ENCODE results near the gene TMEM115. TPM values are rescaled to one million over a fixed set of nuclear protein-coding genes. Genes with fewer than 3 reads are reported as not detected.

TMEM115 gene
- total and polyA plus RNA-seq, 4 donors: 29.0 to 44.8 (median 35.9) TPM

- Histone ChIP-seq H3K4me3 (no peak overlapping the region), H3K27ac (ENCODE audit: low read depth in 1 of 2, low read length in 1 of 2) (no peak overlapping the region), H3K36me3 (ENCODE audit: control insufficient read depth in 4 of 4, insufficient read depth in 4 of 4, low read length in 4 of 4) (peaks cover 9 to 30% (median 22%) of the 10 kb centered on the region in 4 donors), H3K27me3 (ENCODE audit: control insufficient read depth in 3 of 3, insufficient read depth in 3 of 3, low read length in 2 of 3) (no peaks in the 10 kb centered on the region), H3K9ac (ENCODE audit: insufficient read depth in 1 of 2, low read length in 2 of 2) (no peak overlapping the region), H3K4me1 (ENCODE audit: control insufficient read depth in 5 of 5, insufficient read depth in 5 of 5, low read length in 5 of 5) (peaks cover 34 to 51% (median 36%) of the 10 kb centered on the region in 5 donors), H3K9me3 (ENCODE audit: control insufficient read depth in 4 of 4, insufficient read depth in 3 of 4, low read length in 3 of 4) (no peaks in the 10 kb centered on the region)
- TF ChIP-seq CTCF (IDR thresholded peaks at IDR 0.05; ENCODE audit: control extremely low read depth, extremely low read depth): no peak
- ATAC-seq (ENCODE audit: insufficient read depth, low FRiP score) (no peak), DNase-seq (no peak)
- WGBS, 2 donors: 82 to 88% methylated on average over 5 of the region's 5 CpGs
These were observed 5.0 kb downstream of the TMEM115 start for GRCh38 chr3:50354186-50354764.

GRCh38 chr3:50353245-50354004, 5.9 kb downstream of the TMEM115 start:
- Histone ChIP-seq H3K36me3 (ENCODE audit: control insufficient read depth in 4 of 4, insufficient read depth in 4 of 4, low read length in 4 of 4) (peaks cover 9 to 33% (median 27%) of the 10 kb centered on the region in 4 donors), H3K27ac (ENCODE audit: low read depth in 1 of 2, low read length in 1 of 2) (no peak overlapping the region), H3K9ac (ENCODE audit: insufficient read depth in 1 of 2, low read length in 2 of 2) (no peak overlapping the region), H3K4me1 (ENCODE audit: control insufficient read depth in 5 of 5, insufficient read depth in 5 of 5, low read length in 5 of 5) (peaks cover 33 to 47% (median 36%) of the 10 kb centered on the region in 5 donors), H3K27me3 (ENCODE audit: control insufficient read depth in 3 of 3, insufficient read depth in 3 of 3, low read length in 2 of 3) (no peaks in the 10 kb centered on the region), H3K4me3 (no peak overlapping the region), H3K9me3 (ENCODE audit: control insufficient read depth in 4 of 4, insufficient read depth in 3 of 4, low read length in 3 of 4) (no peaks in the 10 kb centered on the region)
- no peak for TF ChIP-seq CTCF (IDR thresholded peaks at IDR 0.05; ENCODE audit: control extremely low read depth, extremely low read depth)
- WGBS, 2 donors: 84 to 87% methylated on average over 12 of the region's 12 CpGs
- ATAC-seq (ENCODE audit: insufficient read depth, low FRiP score) (no peak), DNase-seq (no peak)

GRCh38 chr3:50352781-50353180, 6.5 kb downstream of the TMEM115 start:
- 28 to 35% methylated on average over 2 of the region's 2 CpGs for WGBS, 2 donors

More at GRCh38 chr3:50352781-50353180, 6.5 kb downstream of the TMEM115 start:
- no peak overlapping the region for H3K27ac ChIP-seq (ENCODE audit: low read depth in 1 of 2, low read length in 1 of 2)
- H3K9me3 ChIP-seq (ENCODE audit: control insufficient read depth in 4 of 4, insufficient read depth in 3 of 4, low read length in 3 of 4): no peaks in the 10 kb centered on the region
- peaks cover 27 to 40% (median 30%) of the 10 kb centered on the region in 5 donors for H3K4me1 ChIP-seq (ENCODE audit: control insufficient read depth in 5 of 5, insufficient read depth in 5 of 5, low read length in 5 of 5)
- H3K27me3 ChIP-seq (ENCODE audit: control insufficient read depth in 3 of 3, insufficient read depth in 3 of 3, low read length in 2 of 3): no peaks in the 10 kb centered on the region
- TF ChIP-seq CTCF (IDR thresholded peaks at IDR 0.05; ENCODE audit: control extremely low read depth, extremely low read depth): no peak
- no peak overlapping the region for H3K4me3 ChIP-seq
- H3K9ac ChIP-seq (ENCODE audit: insufficient read depth in 1 of 2, low read length in 2 of 2): no peak overlapping the region
- no peak for DNase-seq
- ATAC-seq (ENCODE audit: insufficient read depth, low FRiP score): no peak
- peaks cover 9 to 38% (median 29%) of the 10 kb centered on the region in 4 donors for H3K36me3 ChIP-seq (ENCODE audit: control insufficient read depth in 4 of 4, insufficient read depth in 4 of 4, low read length in 4 of 4)
